Suprapubic skin (tissue), 4 donors: ENCODE data around the gene PGM2L1. TPM values are rescaled to one million over a fixed set of nuclear protein-coding genes. Genes with fewer than 3 reads are reported as not detected.

ENCODE experiments used
- DNase-seq, 2 donors: peaks; one replicate each; pipeline ENCODE4 v3.0.0-alpha.2; 2019; ENCODE audit warnings: low spot score in 2 of 2
- H3K27ac ChIP-seq: fragments of 200-600 bp; sonication (generic); one replicate; pipeline ENCODE4 v1.5.1; 2019
- H3K27me3 ChIP-seq: fragments of 200-600 bp; sonication (generic); one replicate; pipeline ENCODE4 v1.5.1; 2019
- H3K36me3 ChIP-seq: fragments of 200-600 bp; sonication (generic); one replicate; pipeline ENCODE4 v1.5.1; 2019
- H3K4me1 ChIP-seq: fragments of 200-600 bp; sonication (generic); one replicate; pipeline ENCODE4 v1.5.1; 2019
- H3K4me3 ChIP-seq: fragments of 200-600 bp; sonication (generic); one replicate; pipeline ENCODE4 v1.5.1; 2019; ENCODE audit warnings: mild to moderate bottlenecking
- H3K9me3 ChIP-seq: fragments of 200-600 bp; sonication (generic); one replicate; pipeline ENCODE4 v1.5.1; 2019
- CTCF ChIP-seq, 2 donors: fragments of 200-600 bp in 1 of 2; fragments of 450-650 bp in 1 of 2; sonication (generic) in 1 of 2; IDR thresholded peaks; one replicate each; pipeline ENCODE4 v1.5.1; 2016 to 2019; ENCODE audit warnings: antibody characterized with exemption in 2 of 2, mild to moderate bottlenecking in 1 of 2, moderate library complexity in 1 of 2
- EP300 ChIP-seq: sonication (generic); formaldehyde crosslinking; IDR thresholded peaks from one replicate; pipeline ENCODE4 v1.6.1; 2017; ENCODE audit warnings: antibody characterized with exemption
- POLR2A ChIP-seq, 2 donors: fragments of 450-650 bp; IDR thresholded peaks; one replicate each; pipeline ENCODE4 v1.6.1; 2017; ENCODE audit warnings: antibody characterized with exemption in 2 of 2, mild to moderate bottlenecking in 2 of 2, moderate library complexity in 2 of 2
- POLR2AphosphoS5 ChIP-seq, 3 donors: sonication (generic); formaldehyde crosslinking; IDR thresholded peaks; one replicate each; pipeline ENCODE4 v1.6.1; 2017; ENCODE audit warnings: antibody characterized with exemption in 3 of 3
- WGBS: methylation state at CpG from one replicate; pipeline ENCODE4 v1.1.5; 2018; 5-methylcytosine and 5-hydroxymethylcytosine counted together
- total RNA-seq, 4 donors: library from RNA; depleted of rRNA; stranded (reverse); fragments of >200 nt; gene quantifications; one replicate each; pipeline ENCODE4 v1.1.0, GENCODE V29; 2016

PGM2L1 gene
- total RNA-seq, 4 donors from 2014 or later = 0.91 to 3.9 (median 2.0) TPM

- no peak overlapping the region for H3K4me3 ChIP-seq
- no peaks in the 10 kb centered on the region for H3K4me1 ChIP-seq
- DNase-seq = no peak
- TF ChIP-seq POLR2AphosphoS5 (IDR thresholded peaks at IDR 0.05) (no peak), CTCF (IDR thresholded peaks at IDR 0.05) (no peak), POLR2A (IDR thresholded peaks at IDR 0.05) (no peak), EP300 (no peak)
- H3K27me3 ChIP-seq = no peaks in the 10 kb centered on the region
- WGBS = 100% methylated on average over 1 of the region's 1 CpG
- H3K9me3 ChIP-seq = no peaks in the 10 kb centered on the region
- H3K27ac ChIP-seq = no peak overlapping the region
- H3K36me3 ChIP-seq = no peaks in the 10 kb centered on the region
These were observed 100.7 kb downstream of the PGM2L1 start for GRCh38 chr11:74297484-74297883.

GRCh38 chr11:74288911-74289310 lies 109.3 kb downstream of the PGM2L1 start:
- Histone ChIP-seq H3K4me1 (no peaks in the 10 kb centered on the region), H3K27me3 (no peaks in the 10 kb centered on the region), H3K36me3 (no peaks in the 10 kb centered on the region), H3K4me3 (no peak overlapping the region), H3K9me3 (no peaks in the 10 kb centered on the region), H3K27ac (no peak overlapping the region)
- 52% methylated on average over 4 of the region's 4 CpGs for WGBS
- TF ChIP-seq EP300 = no peak
- TF ChIP-seq POLR2AphosphoS5 (IDR thresholded peaks at IDR 0.05) = no peak
- no peak for TF ChIP-seq POLR2A (IDR thresholded peaks at IDR 0.05)
- no peak for TF ChIP-seq CTCF (IDR thresholded peaks at IDR 0.05)
- no peak for DNase-seq

- TF ChIP-seq CTCF (IDR thresholded peaks at IDR 0.05) (no peak), POLR2A (IDR thresholded peaks at IDR 0.05) (no peak), EP300 (no peak), POLR2AphosphoS5 (IDR thresholded peaks at IDR 0.05) (no peak)
- 30% methylated on average over 1 of the region's 1 CpG for WGBS
- Histone ChIP-seq H3K4me3 (no peak overlapping the region), H3K27ac (no peak overlapping the region), H3K4me1 (no peaks in the 10 kb centered on the region), H3K27me3 (no peaks in the 10 kb centered on the region), H3K36me3 (no peaks in the 10 kb centered on the region), H3K9me3 (no peaks in the 10 kb centered on the region)
- no peak for DNase-seq
These were observed 110.1 kb downstream of the PGM2L1 start for GRCh38 chr11:74288161-74288560.

- no peak overlapping the region for H3K4me3 ChIP-seq
- 45% methylated on average over 2 of the region's 2 CpGs for WGBS
These were observed 113.8 kb downstream of the PGM2L1 start for GRCh38 chr11:74284466-74284865.

GRCh38 chr11:74283580-74284180 lies 114.6 kb downstream of the PGM2L1 start:
- no peak for DNase-seq
- no peaks in the 10 kb centered on the region for H3K4me1 ChIP-seq
- TF ChIP-seq POLR2AphosphoS5 (IDR thresholded peaks at IDR 0.05) (no peak), EP300 (no peak), CTCF (IDR thresholded peaks at IDR 0.05) (no peak), POLR2A (IDR thresholded peaks at IDR 0.05) (no peak)
- H3K4me3 ChIP-seq = no peak overlapping the region
- 80% methylated on average over 3 of the region's 3 CpGs for WGBS
- no peak overlapping the region for H3K27ac ChIP-seq
- H3K27me3 ChIP-seq = no peaks in the 10 kb centered on the region
- H3K36me3 ChIP-seq = no peaks in the 10 kb centered on the region
- H3K9me3 ChIP-seq = no peaks in the 10 kb centered on the region

More at GRCh38 chr11:74284466-74284865, 113.8 kb downstream of the PGM2L1 start:
- no peak for DNase-seq
- Histone ChIP-seq H3K27me3 (no peaks in the 10 kb centered on the region), H3K27ac (no peak overlapping the region), H3K4me1 (no peaks in the 10 kb centered on the region), H3K9me3 (no peaks in the 10 kb centered on the region), H3K36me3 (no peaks in the 10 kb centered on the region)
- TF ChIP-seq CTCF (IDR thresholded peaks at IDR 0.05) (no peak), EP300 (no peak), POLR2A (IDR thresholded peaks at IDR 0.05) (no peak), POLR2AphosphoS5 (IDR thresholded peaks at IDR 0.05) (no peak)
